Measurements from ENCODE around the gene ANKRD34B.
A peak's percentile ranks its signal among the peaks of the same experiment; 100 is the strongest.

ANKRD34B gene

GRCh38 chr5:80615266-80615914, 45.3 kb upstream of the ANKRD34B start:
- no peaks in the 10 kb centered on the region for H3K27me3 ChIP-seq (ENCODE audit: insufficient read depth, low read length, poor library complexity)
- no peak overlapping the region for H3K27ac ChIP-seq (ENCODE audit: low read length)
- H3K9ac ChIP-seq (ENCODE audit: low read depth, low read length), result no peak overlapping the region
- no peak overlapping the region for H2AFZ ChIP-seq (ENCODE audit: low read depth, low read length)
- TF ChIP-seq, protein P1, sequence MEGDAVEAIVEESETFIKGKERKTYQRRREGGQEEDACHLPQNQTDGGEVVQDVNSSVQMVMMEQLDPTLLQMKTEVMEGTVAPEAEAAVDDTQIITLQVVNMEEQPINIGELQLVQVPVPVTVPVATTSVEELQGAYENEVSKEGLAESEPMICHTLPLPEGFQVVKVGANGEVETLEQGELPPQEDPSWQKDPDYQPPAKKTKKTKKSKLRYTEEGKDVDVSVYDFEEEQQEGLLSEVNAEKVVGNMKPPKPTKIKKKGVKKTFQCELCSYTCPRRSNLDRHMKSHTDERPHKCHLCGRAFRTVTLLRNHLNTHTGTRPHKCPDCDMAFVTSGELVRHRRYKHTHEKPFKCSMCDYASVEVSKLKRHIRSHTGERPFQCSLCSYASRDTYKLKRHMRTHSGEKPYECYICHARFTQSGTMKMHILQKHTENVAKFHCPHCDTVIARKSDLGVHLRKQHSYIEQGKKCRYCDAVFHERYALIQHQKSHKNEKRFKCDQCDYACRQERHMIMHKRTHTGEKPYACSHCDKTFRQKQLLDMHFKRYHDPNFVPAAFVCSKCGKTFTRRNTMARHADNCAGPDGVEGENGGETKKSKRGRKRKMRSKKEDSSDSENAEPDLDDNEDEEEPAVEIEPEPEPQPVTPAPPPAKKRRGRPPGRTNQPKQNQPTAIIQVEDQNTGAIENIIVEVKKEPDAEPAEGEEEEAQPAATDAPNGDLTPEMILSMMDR (IDR thresholded peaks at IDR 0.05; ENCODE audit: borderline replicate concordance, extremely low read depth, low read length, poor library complexity, severe bottlenecking), result no peak
- no peak for TF ChIP-seq EZH2 (IDR thresholded peaks at IDR 0.05; ENCODE audit: borderline replicate concordance, low read depth, low read length, severe bottlenecking)
- H3K4me1 ChIP-seq (ENCODE audit: insufficient read depth, low read length), result no peaks in the 10 kb centered on the region
- 0 out of 3 replicates have a peak, but pooled peaks have one; percentile 12 for ATAC-seq (ENCODE audit: insufficient read depth, low read depth)
- H3K4me2 ChIP-seq (ENCODE audit: insufficient read depth, low read length), result no peak overlapping the region
- H3K79me2 ChIP-seq (ENCODE audit: insufficient read depth, low read length), result no peaks in the 10 kb centered on the region
- no peak for DNase-seq
- peaks cover 2% of the 10 kb centered on the region for H3K9me3 ChIP-seq (ENCODE audit: insufficient read depth, low read length, severe bottlenecking)
- H3K36me3 ChIP-seq (ENCODE audit: insufficient read depth, low read length), result peaks cover 4% of the 10 kb centered on the region; the same call in 1 of the 2 replicates
- H3K4me3 ChIP-seq (ENCODE audit: low read depth in 1 of 2, low read length in 2 of 2), result no peak overlapping the region
- H4K20me1 ChIP-seq (ENCODE audit: insufficient read depth, low read length), result no peaks in the 10 kb centered on the region

DNA sequence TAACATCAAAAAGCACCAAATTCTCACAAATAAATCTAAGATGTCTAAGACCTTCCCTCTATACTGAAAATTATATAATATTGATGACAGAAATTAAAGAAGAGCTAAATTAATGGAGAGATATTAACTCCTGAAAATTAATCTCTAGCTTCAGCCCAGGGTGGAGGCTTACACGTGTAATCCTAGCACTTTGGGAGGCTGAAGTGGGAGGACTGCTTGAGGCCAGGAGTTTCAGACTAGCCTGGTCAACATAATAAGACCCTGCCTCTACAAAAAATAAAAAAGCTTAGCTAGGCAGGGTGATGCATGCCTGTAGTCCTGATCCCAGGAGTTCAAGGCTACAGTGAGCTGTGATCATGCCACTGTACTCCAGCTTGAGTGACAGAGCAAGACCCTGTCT, 39.6 kb upstream of the ANKRD34B start:
- no peak for DNase-seq

DNA sequence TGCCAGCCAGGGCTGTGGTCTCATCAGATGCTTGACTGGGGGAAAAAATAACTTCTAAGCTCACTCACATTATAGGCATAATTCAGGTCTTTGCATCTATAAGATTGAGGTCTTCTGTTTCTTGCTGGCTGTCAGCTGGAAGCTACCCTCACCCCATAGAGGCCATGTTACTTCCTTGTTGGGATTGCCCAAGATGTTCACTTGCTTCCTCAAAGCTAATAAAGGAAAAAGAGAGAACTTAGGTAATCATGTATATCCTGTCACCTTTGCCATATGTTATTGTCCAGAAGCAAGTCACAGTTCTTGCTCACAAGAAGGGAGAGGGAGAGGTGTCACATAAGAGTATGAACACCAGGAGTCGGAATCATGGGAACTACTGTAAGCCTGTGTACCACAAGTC, 38.7 kb upstream of the ANKRD34B start:
- Histone ChIP-seq H3K4me1 (ENCODE audit: insufficient read depth, low read length) (no peaks in the 10 kb centered on the region), H3K27ac (ENCODE audit: low read length) (no peak overlapping the region), H4K20me1 (ENCODE audit: insufficient read depth, low read length) (no peaks in the 10 kb centered on the region), H2AFZ (ENCODE audit: low read depth, low read length) (no peak overlapping the region), H3K9ac (ENCODE audit: low read depth, low read length) (no peak overlapping the region), H3K4me2 (ENCODE audit: insufficient read depth, low read length) (no peak overlapping the region), H3K36me3 (ENCODE audit: insufficient read depth, low read length) (peaks cover 4% of the 10 kb centered on the region; the same call in 1 of the 2 replicates), H3K4me3 (ENCODE audit: low read depth in 1 of 2, low read length in 2 of 2) (no peak overlapping the region), H3K9me3 (ENCODE audit: insufficient read depth, low read length, severe bottlenecking) (peaks cover 2% of the 10 kb centered on the region), H3K79me2 (ENCODE audit: insufficient read depth, low read length) (no peaks in the 10 kb centered on the region), H3K27me3 (ENCODE audit: insufficient read depth, low read length, poor library complexity) (no peaks in the 10 kb centered on the region)
- no peak for DNase-seq
- no peak for ATAC-seq (ENCODE audit: insufficient read depth, low read depth)
- TF ChIP-seq EZH2 (IDR thresholded peaks at IDR 0.05; ENCODE audit: borderline replicate concordance, low read depth, low read length, severe bottlenecking), result no peak
- TF ChIP-seq, protein P1 (IDR thresholded peaks at IDR 0.05; ENCODE audit: borderline replicate concordance, extremely low read depth, low read length, poor library complexity, severe bottlenecking), result no peak

More for the DNA sequence above, 39.6 kb upstream of the ANKRD34B start:
- H3K9ac ChIP-seq (ENCODE audit: low read depth, low read length), result no peak overlapping the region
- no peaks in the 10 kb centered on the region for H3K79me2 ChIP-seq (ENCODE audit: insufficient read depth, low read length)
- no peak overlapping the region for H3K4me2 ChIP-seq (ENCODE audit: insufficient read depth, low read length)
- H3K27ac ChIP-seq (ENCODE audit: low read length), result no peak overlapping the region
- H3K9me3 ChIP-seq (ENCODE audit: insufficient read depth, low read length, severe bottlenecking), result peaks cover 2% of the 10 kb centered on the region
- ATAC-seq (ENCODE audit: insufficient read depth, low read depth), result no peak
- no peak for TF ChIP-seq EZH2 (IDR thresholded peaks at IDR 0.05; ENCODE audit: borderline replicate concordance, low read depth, low read length, severe bottlenecking)
- TF ChIP-seq, protein P1 (IDR thresholded peaks at IDR 0.05; ENCODE audit: borderline replicate concordance, extremely low read depth, low read length, poor library complexity, severe bottlenecking), result no peak
- no peaks in the 10 kb centered on the region for H3K4me1 ChIP-seq (ENCODE audit: insufficient read depth, low read length)
- H3K27me3 ChIP-seq (ENCODE audit: insufficient read depth, low read length, poor library complexity), result no peaks in the 10 kb centered on the region
- H4K20me1 ChIP-seq (ENCODE audit: insufficient read depth, low read length), result no peaks in the 10 kb centered on the region
- H2AFZ ChIP-seq (ENCODE audit: low read depth, low read length), result no peak overlapping the region
- no peak overlapping the region for H3K4me3 ChIP-seq (ENCODE audit: low read depth in 1 of 2, low read length in 2 of 2)
- H3K36me3 ChIP-seq (ENCODE audit: insufficient read depth, low read length), result peaks cover 4% of the 10 kb centered on the region; the same call in 1 of the 2 replicates

All from DND-41 (cell line).